NCI-H2107 (cell line): Measurements from ENCODE around the gene LHX5.

Experiments used
- DNase-seq: peaks from one replicate; lab custom pipeline; 2025; lab: John Stamatoyannopoulos, UW

The LHX5 gene

DNA sequence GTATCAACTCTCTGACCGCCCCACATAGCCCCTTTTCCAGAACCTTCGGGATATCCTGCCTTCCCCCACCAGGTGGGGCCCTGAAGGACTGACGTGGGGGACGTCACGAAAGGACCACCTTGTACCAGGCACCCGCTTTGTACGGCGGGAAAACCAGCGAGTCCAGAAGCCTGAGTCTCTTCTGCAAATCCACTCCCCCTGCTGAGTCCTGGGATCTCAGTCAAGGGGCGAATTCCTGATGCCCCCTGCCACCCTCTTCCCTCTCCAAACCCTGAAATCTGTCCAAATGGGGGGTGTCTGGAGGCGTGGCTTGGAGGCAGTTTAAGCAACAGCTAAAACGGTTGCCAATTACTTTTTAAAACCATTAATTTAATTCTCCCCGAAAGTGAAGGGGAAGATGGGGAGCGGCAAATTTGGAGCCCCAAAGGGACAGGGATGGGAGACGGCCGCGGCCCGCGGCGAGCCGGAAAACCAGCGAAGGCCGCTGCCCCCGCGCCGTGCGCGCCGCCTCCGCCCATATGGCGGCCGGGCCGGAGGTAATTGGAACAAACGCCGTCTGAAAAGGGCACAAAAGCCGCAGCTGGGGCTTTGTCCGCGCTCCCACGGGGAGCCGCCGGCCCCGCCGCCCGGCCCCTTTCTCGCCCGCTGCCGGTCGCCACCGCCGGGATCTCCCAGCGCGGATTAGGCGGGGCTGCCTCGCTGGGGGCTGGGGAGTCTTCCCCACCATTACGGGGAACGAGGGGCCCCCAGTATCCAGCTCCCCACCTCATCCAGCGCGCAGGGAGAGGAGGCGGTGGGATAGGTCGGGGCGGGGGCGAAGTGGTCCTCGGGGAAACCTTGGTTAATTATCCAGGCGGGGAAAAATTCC lies 6.6 kb downstream of the LHX5 start:
- DNase-seq: no peak

DNA sequence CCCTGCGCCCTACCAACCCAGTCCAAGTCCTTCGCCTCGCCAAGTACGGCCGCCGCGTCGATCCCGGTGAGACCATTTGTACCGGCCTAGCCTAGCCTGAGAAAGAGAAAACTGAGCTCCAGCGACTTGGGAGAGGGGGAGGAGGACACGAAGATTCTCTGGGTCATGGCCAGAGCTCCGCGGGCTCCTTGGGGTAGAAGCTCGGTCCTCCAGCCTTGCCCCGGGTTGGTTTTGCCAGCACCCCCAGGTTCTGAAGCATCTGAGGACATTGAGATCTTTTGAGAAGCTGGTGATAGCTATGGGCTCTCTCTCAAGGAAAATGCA lies 7.3 kb downstream of the LHX5 start:
- no peak for DNase-seq

DNA sequence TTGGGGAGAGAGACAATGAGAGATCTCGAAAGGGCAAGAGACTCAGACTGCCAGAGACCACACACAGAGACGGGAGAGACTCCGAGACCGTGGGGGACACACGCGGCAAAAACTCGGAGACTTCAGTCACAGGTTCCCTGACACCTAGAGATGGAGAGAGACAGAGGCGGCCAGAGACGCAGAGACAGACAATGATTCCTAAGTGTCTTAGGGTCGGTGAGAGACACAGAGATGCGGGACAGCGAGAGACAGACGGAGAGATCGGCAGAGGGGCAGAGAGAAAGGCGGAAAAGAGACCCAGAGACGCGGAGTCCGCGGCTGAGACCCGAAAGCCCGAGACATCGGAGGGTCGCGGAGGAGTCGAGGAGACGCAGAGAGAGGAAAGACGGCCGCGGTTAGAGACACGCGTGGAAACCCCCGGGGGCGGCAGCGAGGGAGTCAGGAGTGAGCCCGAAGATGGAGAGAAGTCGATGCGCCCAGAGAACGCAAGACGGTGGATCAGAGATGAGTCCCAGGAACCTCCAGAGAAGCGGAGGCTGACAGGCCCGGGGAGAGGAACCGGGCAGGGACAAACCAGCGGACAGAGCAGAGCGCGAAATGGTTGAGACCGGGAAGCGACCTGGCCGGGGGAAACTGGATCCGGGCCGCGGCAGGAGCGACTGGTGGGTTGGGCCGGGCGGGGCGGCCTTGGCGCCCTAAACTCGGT lies 7.8 kb downstream of the LHX5 start:
- no peak for DNase-seq

DNA sequence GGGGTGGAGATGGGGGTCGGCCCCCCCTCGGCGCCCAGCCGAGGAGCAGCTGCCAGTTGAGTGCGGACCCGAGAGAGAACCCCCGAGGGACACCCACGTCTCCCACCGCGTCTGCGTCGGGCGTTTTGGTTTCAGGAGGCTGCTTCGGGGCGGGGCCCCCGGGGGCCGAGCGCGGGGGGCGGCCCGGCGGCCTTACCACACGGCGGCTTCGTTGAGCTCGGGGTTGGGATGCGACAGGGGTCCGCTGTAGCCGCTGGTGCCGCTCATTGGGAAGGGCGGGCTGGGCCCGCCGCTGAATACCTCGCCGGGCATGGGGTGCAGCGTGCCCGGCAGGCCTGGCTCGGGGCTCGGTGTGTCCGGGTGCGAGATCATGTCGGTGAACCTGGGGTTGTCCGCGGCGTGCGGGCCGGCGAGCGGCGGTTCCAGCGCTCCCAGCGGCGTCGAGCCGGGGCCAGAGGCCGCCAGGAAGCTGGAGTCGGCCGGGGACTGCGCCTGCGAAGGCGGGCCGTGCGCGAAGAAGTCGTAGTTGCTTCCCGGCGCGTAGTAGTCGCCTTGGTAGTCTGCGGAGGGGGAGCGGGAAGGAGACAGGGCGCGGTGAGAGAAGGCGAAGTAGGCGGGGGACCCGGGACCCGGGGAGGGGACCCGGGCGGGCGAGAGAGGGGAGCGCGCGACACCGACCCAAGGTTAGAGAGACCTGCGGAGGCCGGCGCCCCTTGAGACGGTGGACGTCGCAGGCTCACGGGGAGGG lies 8.5 kb downstream of the LHX5 start:
- DNase-seq: no peak

DNA sequence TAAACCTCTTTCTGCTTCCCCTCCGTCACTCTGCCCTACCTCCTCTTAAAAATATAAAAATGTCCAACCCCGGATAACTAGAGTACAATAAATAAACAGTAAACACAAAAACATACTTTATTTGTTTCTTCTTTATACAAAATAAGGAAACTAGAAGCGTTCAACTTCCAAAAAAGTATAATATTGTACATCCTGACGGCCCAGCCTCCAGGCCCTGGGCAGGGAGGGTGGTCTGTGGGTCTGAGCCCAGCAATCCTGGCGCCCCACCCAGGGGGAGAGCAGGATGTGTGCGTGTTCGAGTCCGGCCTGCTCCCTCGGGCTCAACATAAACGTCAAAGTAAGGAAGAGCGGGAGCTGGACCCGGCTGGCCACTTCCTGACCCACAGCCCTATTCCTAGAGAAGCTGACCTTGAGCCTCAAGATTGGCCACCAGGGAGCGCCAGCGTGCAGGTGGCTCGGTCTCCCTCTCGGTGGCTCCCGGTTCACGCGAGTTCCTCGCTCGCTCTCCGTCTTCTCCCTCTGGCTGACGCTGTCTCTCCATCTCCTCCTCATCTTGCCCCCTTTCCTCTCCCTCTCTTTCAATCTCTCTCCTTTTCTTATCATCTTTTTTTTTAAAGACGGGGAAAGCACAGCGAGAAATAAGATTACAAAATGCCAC lies 9.4 kb downstream of the LHX5 start:
- peak; percentile 13 for DNase-seq

DNA sequence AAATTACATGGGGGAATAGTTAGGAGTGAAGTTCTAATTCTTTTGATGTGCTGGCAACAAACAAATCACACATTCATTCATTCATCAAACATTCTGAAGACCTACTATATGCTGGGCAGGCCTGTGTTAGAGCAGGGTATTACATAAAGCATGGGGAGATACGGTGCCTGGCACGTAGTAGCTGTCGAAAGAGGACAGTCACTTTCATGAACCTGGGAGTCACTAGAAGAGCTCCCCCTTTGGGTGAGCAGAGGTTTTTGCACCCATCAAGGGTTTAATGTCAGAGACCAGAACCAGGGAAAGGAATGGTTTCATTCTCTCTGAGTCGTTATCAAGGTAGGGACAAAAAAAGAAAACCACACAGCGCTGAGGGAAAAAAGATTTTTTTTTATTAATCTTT lies 10.0 kb downstream of the LHX5 start:
- no peak for DNase-seq

DNA sequence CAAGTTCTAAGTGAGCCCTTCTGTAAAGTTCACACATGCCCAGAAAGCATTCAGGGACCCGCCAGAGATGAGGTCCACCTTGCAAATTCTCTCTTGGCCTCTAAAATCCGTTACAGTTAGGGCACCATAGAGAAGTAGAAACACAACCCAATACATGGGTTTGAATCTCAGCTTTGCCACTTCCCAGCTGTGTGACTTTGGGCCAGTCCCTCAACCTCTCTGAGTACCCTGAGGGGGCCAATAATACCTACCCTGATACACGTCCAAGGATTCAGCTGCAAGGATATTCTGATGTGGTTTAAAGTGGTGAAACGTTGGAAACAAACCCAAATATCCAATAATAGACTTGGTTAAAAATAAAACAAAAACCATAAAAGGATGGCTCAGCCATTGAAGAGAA lies 11.7 kb downstream of the LHX5 start:
- DNase-seq: no peak

DNA sequence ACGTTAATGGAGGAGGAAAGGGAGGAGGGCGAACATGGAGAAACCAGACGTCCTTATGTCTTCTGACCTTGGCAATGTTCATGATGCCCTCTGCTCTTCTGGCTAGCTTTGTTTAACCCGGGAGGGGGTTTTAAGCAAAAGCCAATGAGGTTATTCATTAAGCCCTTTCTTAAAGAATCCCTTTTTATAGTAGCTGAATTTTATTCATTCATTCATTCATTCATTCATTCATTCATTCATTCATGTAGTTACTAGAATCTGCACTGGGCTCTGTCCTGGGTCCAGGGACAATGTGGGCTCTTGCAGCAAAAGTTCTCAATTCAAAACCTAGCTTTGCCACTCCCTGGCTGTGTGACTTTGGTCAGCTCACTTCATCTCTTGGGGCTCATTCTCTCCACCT lies 14.0 kb downstream of the LHX5 start:
- DNase-seq: no peak

DNA sequence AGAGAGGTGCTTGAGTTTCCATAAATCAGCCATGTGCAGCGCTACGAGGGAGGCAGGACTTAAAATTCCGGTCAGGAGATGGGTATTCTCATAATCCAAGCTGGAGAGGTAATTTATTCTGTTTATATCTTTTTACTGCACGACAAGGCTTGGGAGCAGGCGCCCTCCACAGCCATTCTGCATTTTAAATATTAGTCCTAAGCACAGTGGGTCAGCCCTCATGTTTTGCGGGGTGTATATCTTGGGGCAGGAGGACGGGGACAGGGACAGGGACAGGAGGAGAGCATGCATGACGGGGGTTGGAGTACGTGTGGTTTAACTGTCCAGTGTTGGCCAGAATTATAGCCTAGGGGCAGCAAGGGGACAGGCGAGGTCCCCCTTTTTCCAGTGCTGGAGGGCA lies 14.5 kb downstream of the LHX5 start:
- no peak for DNase-seq

DNA sequence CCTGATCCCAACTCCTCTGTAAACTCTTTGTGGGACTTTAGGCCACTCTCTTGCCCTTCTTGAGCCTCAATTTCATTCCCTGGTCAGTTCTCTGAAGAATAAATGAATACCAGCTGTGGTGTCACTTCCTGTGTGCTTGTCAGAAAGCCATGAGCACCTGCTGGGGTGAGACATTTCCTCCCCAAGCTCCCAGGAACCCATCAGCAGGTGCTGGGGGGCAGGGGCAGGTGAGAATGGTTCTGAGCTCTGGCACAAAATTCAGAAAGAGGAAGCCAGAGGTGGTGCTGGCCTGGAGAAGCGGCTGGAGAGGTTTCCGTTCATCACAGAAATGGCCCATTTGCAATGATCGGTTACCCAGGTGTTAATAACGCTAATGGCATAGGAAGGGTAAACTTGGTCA lies 14.9 kb downstream of the LHX5 start:
- DNase-seq: no peak

DNA sequence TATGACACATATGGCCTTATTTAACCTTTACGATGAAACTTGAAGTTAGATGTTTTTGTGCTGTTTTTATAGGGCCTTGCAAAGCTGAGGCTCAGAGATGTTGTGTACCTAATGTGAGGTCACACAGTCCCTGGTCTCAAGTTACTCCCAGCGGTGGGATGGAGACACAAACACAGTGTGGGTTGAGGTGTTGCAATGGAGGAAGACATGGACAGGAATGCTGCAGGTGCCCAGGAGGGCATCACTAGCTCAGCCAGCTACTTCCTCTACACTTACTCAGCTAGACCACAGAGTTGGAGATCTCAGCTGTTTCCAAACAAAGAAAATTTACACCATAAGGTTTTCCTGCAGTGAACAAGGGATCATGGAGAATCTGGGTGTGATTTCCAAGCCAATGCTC lies 15.5 kb downstream of the LHX5 start:
- no peak for DNase-seq

DNA sequence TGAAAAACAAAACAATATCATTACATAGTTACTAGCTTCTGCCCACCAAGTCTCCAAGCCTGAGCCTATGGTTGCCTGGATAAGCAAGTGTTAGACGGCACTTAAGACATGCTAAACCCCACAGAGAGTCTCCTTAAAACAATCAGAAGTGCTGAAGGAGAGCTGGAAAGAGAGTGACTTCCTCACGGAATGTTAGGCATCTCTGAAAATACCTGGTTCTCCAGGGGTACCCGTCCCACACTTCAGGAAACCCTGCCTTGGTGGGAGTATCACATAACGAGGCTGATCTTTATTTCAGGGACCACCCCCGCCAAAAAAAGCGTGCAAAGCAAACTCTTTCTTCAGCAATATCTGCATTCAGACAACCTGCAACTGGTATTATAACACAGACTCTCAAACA lies 18.3 kb downstream of the LHX5 start:
- DNase-seq: no peak

DNA sequence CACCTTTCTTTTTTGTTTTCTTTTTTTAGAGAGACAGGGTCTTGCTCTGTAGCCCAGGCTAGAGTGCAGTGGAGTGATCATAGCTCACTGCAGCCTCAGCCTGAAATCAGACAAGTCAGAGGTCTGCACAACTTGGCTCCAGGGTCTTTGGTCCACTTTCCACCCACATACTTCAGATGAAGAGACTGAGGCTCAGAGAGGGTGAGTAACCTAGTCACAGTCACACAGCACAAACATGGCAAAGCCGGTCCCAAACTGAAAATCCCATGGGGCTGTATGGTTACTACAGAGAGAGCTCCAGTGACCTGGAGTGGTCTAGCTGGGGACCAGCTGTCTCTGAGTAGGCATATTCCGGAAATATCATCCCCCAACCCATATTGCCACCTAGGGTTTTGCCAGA lies 19.2 kb downstream of the LHX5 start:
- no peak for DNase-seq

DNA sequence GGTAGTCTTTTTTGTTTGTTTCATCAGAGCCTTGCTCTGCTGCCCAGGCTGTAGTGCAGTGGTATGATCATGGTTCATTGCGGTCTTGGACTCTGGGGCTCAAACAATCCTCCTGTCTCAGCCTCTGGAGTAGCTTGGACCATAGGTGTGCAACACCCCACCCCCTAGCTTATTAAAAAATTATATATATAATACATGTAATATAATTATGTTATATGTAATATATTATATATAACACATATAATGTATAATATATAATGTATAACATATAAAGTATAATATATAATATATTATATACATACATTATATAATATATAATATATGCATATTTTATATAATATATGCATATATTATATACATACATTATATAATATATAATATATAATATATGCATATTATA lies 21.8 kb downstream of the LHX5 start:
- no peak for DNase-seq

DNA sequence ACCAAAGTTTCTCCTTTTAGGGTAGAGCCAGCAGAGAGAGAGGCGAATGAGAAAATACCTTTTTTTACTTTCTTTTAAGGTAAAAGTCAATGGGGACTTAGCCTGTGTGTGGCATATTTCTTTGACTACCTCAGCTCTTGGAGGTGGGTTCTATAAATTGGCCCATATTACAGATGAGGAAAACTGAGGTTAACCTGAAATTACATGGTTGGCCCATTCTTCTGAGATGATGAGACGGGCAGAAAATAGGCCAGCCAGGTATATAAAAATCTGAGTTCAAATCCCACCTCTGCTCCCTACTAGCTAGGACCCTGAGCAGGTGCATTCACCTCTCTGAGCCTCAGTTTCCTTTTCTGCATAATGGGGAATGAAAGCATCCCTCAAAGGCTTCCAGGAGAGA lies 22.4 kb downstream of the LHX5 start:
- DNase-seq: no peak

DNA sequence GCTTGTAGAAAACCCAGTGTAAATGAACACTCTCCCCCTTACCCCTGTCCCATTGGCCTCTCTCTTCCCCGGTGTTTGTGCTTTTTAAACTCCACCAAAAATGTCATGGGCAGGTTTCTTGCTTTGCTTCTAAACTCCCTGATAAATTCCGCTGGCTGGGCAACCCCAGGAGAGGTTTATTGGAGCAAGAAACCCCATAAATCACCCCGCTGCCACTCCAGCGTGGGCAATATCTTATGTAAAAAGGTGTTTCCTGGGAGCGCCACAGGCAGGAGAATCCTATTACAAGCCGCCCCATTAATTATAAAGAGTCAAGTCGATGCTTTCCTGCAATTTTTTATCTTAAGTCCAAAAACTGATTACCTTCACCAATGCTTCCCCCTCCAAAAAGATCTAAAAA lies 22.8 kb downstream of the LHX5 start:
- DNase-seq: no peak

DNA sequence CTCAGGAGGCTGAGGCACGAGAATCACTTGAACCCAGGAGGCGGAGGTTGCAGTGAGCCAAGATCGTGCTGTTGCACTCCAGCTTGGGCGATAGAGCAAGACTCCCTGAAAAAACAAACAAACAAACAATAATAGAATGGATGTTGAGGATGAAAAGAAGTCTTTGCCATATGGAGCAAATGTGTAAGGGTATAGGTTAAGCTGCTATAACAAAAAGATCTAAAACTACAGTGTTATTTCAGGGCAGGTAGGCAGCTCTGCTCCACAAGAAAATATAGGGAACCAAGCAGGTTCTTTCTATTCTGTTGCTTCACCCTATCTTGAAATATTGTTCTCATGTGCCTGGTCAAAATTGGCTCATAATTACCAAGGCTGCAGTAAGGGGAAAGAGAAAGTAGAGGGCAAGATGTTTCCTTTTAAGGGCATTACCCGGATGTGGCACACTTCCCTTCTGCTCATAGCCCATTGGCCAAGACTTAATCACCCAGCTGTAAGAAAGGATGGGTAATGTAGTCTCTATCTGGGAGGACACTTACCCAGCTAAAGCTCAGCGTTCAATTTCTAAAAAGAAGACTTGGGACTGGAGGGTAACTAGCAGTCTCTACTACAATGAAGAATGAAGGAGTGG lies 26.0 kb downstream of the LHX5 start:
- DNase-seq: no peak

DNA sequence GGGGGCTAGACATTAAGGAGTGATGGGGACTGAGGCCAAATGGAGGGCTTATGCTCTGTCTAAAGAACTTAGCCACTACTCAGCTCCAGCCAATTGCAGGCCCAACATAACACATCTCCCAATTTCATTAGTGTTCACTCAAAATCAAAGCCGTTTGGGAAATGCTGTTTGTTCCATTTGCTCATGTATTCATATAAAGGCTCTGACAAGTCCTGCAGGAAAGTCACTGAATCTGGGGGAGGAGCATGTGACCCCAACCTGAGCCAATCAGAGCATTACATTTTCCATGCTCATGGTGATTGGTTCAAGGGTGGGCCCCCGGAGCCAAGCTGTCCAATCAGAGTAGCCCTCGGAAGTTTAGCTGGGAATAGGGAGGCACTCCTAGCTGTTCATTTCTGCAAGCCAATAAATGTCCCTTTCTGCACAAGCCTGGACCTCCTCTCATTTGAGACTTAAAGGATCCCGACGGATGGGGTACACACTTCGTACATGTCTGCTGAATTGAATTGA lies 28.6 kb downstream of the LHX5 start:
- no peak for DNase-seq

DNA sequence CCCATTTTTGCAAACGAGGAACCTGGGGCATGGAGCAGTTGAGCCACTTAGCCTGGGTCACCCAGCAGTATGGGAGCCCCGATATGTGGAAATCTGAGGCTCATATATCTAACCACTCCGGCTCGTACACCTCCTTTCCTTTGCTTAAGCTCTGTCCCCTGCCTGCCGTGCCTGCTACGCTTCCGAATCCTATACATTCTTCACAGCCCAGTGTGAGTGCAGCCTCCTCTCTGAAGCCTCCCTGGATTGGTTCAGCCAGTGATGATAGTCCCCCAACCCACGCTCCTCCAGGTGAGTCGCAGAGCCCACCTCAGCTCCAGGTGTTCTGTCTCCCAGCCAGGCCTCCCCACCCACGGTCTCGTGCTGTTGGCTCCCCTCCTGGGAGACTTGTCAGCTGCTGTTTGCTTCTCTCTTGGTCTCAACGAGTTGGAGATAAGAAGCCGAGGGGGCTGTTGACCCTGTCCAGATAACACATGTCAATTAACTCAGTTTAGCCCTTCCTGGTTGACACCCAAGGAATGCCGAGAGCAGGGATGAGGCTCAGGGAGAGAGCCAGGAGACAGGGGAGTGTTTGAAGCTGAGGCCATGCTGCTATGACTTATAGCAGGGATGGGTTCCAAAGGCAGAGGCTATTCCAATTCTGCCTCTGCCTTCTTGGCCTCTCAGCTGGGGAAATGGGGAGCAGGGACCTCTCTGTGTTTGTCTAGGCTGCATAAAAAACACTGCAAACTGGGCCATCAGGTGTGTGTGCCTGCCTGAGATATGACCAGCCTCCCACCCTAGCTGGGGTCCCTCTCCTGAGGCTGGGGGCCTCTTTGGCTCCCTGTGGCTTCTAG lies 30.5 kb downstream of the LHX5 start:
- no peak for DNase-seq

DNA sequence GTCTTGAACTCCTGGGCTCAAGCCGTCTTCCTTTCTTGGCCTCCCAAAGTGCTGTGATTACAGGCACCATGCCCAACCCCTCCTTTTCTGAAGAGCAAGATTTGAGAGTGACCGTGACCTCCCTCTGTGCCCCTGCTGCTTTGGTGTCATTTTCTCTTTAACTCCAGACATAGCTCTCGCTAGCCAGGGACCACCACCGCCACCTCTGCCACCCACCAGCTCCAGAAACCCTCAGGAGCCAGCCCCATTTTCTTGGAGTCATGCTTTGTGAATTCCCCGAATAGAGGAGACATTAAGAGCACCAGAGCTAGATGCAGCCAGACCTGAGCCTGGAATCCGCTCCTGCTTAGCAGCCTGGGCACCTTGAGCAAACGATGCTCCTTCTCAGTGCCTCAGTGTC lies 31.3 kb downstream of the LHX5 start:
- no peak for DNase-seq

DNA sequence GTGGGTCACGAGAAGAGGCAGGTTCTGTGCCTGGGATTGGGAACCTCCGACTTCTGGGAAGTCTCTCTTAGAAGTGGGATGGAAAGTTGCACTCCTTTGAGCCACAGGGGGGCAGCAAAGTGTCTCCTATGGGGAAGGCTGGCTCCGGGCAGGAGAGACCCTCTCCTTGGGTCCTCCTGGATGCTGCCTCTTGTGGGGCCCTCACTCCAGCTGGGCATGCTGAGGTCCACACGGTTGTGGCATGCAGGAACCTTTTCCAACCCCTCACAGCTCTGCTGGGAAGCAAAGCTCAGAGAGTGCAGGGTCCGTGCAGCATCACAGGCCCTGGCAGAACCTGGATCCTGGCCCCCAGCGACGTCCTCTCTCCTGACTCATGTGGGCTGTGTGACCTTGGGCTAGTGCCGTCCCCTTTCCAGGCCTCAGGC lies 32.1 kb downstream of the LHX5 start:
- peak; percentile 21 for DNase-seq
